Ishikawa (cell line): ENCODE data around the gene DSP.

ENCODE experiments used
- FOXM1 ChIP-seq: IDR thresholded peaks from 2 replicates; pipeline ENCODE4 v1.6.1; 2012; ENCODE audit warnings: low read depth, borderline replicate concordance
- NFIC ChIP-seq: IDR thresholded peaks from 2 replicates; pipeline ENCODE4 v1.6.1; 2012
- TAF1 ChIP-seq: IDR thresholded peaks from 2 replicates; pipeline ENCODE4 v1.6.1; 2012; ENCODE audit warnings: low read depth, mild to moderate bottlenecking
- YY1 ChIP-seq: IDR thresholded peaks from 2 replicates; pipeline ENCODE4 v1.6.1; 2012; ENCODE audit warnings: low read depth

DNA sequence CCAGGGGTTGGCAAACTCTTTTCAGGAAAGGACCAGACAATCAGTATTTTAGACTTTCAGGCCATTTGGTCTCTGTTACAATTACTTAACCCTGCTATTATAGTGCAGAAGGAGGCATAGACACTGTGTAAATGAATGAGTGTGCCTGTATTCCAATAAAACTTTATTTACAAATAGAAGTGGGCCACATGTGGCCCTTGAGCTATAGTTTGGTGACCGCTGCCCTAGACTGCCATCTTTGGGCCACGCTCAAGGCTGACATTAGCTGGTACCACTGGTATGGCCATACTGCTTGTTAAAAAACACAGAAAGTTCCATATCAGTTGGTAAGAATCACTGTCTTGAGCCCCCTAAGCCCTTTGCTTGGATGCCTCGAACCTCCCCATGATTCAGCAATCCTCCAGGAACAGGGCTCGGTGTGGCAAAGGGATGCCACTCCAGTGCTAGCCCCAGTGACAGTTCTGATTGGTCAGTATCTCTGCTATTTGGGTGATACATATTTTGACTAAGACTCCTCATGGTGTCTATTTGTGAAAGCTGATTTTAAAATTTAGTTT lies 25.2 kb downstream of the DSP start:
- TF ChIP-seq NFIC (no peak), YY1 (no peak), TAF1 (no peak), FOXM1 (no peak)
